ENCODE measurements around the gene CEBPA.
"Not testable (repeated sequence)": the region's sequence is repeated elsewhere in the genome, so short reads cannot be mapped to it uniquely, and the experiment has no call there.

CEBPA gene

GRCh38 chr19:33335446-33335845 is 33.1 kb upstream of the CEBPA start:
- ATAC-seq (replicated peaks) (no peak), DNase-seq (no peak)
- Mint-ChIP-seq H3K27ac (no peak overlapping the region), H3K9me3 (no peaks in the 10 kb centered on the region), H3K4me3 (no peak overlapping the region), H3K36me3 (no peaks in the 10 kb centered on the region), H3K27me3 (peaks cover 6% of the 10 kb centered on the region in 2 donors), H3K4me1 (peaks cover 6 to 12% of the 10 kb centered on the region in 2 donors)

- Mint-ChIP-seq H3K36me3 (no peaks in the 10 kb centered on the region), H3K4me3 (no peak overlapping the region), H3K27ac (no peak overlapping the region), H3K4me1 (peaks cover 6 to 12% of the 10 kb centered on the region in 2 donors), H3K27me3 (peaks cover 7 to 12% of the 10 kb centered on the region in 2 donors), H3K9me3 (no peaks in the 10 kb centered on the region)
- ATAC-seq (replicated peaks) (no peak), DNase-seq (no peak)
Measured at GRCh38 chr19:33334271-33334670, 31.9 kb upstream of the CEBPA start.

- no peak for ATAC-seq (replicated peaks)
- H3K4me1 Mint-ChIP-seq: peaks cover 6 to 12% of the 10 kb centered on the region in 2 donors
- no peak overlapping the region for H3K27ac Mint-ChIP-seq
- H3K36me3 Mint-ChIP-seq: no peaks in the 10 kb centered on the region
- H3K4me3 Mint-ChIP-seq: no peak overlapping the region
- no peak for DNase-seq
- peaks cover 11 to 17% of the 10 kb centered on the region in 2 donors for H3K27me3 Mint-ChIP-seq
- no peaks in the 10 kb centered on the region for H3K9me3 Mint-ChIP-seq
Measured at GRCh38 chr19:33333642-33334041, 31.3 kb upstream of the CEBPA start.

DNA sequence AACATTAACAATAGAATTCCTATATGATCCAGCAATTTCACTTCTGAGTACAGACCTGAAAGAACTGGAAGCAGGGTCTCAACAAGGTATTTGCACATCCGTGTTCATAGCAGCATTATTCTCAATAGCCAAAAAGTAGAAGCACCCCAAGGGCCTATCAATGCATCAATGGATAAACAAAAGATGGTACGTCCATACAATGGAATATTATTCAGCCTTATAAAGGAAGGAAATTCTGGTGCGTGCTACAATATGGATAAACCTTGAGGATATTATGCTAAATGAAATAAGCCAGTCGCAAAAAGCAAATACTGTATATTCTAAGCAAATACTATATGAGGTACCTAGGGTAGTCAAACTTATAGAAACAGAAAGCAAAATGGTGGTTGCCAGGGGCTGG is 30.8 kb upstream of the CEBPA start:
- peaks cover 6 to 12% of the 10 kb centered on the region in 2 donors for H3K4me1 Mint-ChIP-seq
- ATAC-seq (replicated peaks) (no peak), DNase-seq (no peak)
- no peaks in the 10 kb centered on the region for H3K9me3 Mint-ChIP-seq
- no peak overlapping the region for H3K4me3 Mint-ChIP-seq
- no peak overlapping the region for H3K27ac Mint-ChIP-seq
- H3K36me3 Mint-ChIP-seq: peaks cover 0 to 2% of the 10 kb centered on the region in 2 donors
- H3K27me3 Mint-ChIP-seq: peaks cover 16 to 20% of the 10 kb centered on the region in 2 donors

DNA sequence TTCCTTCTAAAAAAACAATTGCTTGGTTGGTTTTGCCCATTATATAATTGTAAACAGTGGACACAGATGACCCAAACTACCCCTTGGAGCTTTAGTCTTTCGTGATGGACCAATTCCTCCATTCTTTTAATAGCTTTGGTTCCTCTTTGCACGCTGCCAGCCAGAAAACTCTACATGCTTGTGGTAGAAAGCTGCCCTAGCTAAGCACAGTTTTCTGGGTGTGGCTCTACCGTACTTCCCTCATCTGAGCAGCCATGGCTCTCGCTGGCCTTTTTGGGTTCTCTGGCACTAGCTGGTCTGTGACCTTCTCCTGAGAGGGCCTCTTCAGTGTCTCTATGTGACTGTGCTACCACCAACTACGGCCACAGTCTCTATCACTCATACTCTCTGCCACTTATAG is 29.9 kb upstream of the CEBPA start:
- Mint-ChIP-seq H3K4me1 (peaks cover 6 to 12% of the 10 kb centered on the region in 2 donors), H3K27ac (no peak overlapping the region), H3K27me3 (peaks cover 10 to 16% of the 10 kb centered on the region in 2 donors), H3K4me3 (no peak overlapping the region), H3K36me3 (peaks cover 0 to 2% of the 10 kb centered on the region in 2 donors), H3K9me3 (no peaks in the 10 kb centered on the region)
- ATAC-seq (replicated peaks) (peak; percentile 80 to 84), DNase-seq (peak; percentile 13)

DNA sequence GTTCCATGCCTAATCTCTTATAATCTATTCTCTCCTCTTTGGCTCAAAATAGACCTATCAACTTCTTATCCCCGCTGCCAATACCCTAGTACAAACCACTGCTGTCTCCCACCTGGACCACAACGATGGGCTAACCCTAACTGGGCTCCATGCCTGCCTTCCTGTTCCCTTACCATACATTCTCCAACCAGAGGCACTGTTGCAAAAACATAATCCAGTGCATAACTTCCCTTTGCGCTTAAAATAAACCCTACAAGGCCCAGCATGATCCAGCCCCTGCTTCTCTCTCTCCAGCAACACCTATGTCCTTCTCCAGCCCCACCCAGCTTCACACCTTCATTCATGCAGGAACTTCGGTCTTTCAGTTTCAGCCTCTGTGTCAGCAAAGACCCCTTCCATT is 27.4 kb upstream of the CEBPA start:
- Mint-ChIP-seq H3K27me3 (peaks cover 10 to 16% of the 10 kb centered on the region in 2 donors), H3K36me3 (peaks cover 0 to 2% of the 10 kb centered on the region in 2 donors), H3K27ac (no peak overlapping the region), H3K4me3 (no peak overlapping the region), H3K4me1 (peaks cover 6 to 12% of the 10 kb centered on the region in 2 donors), H3K9me3 (no peaks in the 10 kb centered on the region)
- ATAC-seq (replicated peaks): no peak
- DNase-seq: no peak

- Mint-ChIP-seq H3K27ac (no peak overlapping the region), H3K36me3 (peaks cover 0 to 2% of the 10 kb centered on the region in 2 donors)
- no peak for DNase-seq
Measured at GRCh38 chr19:33329060-33329459, 26.7 kb upstream of the CEBPA start.

GRCh38 chr19:33325920-33326319 is 23.6 kb upstream of the CEBPA start:
- H3K27ac Mint-ChIP-seq: no peak overlapping the region
- H3K27me3 Mint-ChIP-seq: peaks cover 10 to 19% of the 10 kb centered on the region in 2 donors
- H3K4me1 Mint-ChIP-seq: no peaks in the 10 kb centered on the region
- peaks cover 2 to 12% of the 10 kb centered on the region in 2 donors for H3K9me3 Mint-ChIP-seq
- no peak overlapping the region for H3K4me3 Mint-ChIP-seq
- ATAC-seq (replicated peaks): no peak
- peaks cover 0 to 2% of the 10 kb centered on the region in 2 donors for H3K36me3 Mint-ChIP-seq
- DNase-seq: no peak

More at GRCh38 chr19:33329060-33329459, 26.7 kb upstream of the CEBPA start:
- no peak for ATAC-seq (replicated peaks)
- Mint-ChIP-seq H3K4me3 (no peak overlapping the region), H3K4me1 (peaks cover 6 to 12% of the 10 kb centered on the region in 2 donors), H3K27me3 (peaks cover 10 to 16% of the 10 kb centered on the region in 2 donors), H3K9me3 (no peaks in the 10 kb centered on the region)

GRCh38 chr19:33324628-33325027 is 22.3 kb upstream of the CEBPA start:
- H3K27ac Mint-ChIP-seq: no peak overlapping the region
- H3K27me3 Mint-ChIP-seq: peaks cover 15 to 23% of the 10 kb centered on the region in 2 donors
- no peak for ATAC-seq (replicated peaks)
- no peaks in the 10 kb centered on the region for H3K4me1 Mint-ChIP-seq
- peaks cover 6 to 20% of the 10 kb centered on the region in 2 donors for H3K9me3 Mint-ChIP-seq
- no peak for DNase-seq
- H3K4me3 Mint-ChIP-seq: no peak overlapping the region
- peaks cover 2 to 5% of the 10 kb centered on the region in 2 donors for H3K36me3 Mint-ChIP-seq

DNA sequence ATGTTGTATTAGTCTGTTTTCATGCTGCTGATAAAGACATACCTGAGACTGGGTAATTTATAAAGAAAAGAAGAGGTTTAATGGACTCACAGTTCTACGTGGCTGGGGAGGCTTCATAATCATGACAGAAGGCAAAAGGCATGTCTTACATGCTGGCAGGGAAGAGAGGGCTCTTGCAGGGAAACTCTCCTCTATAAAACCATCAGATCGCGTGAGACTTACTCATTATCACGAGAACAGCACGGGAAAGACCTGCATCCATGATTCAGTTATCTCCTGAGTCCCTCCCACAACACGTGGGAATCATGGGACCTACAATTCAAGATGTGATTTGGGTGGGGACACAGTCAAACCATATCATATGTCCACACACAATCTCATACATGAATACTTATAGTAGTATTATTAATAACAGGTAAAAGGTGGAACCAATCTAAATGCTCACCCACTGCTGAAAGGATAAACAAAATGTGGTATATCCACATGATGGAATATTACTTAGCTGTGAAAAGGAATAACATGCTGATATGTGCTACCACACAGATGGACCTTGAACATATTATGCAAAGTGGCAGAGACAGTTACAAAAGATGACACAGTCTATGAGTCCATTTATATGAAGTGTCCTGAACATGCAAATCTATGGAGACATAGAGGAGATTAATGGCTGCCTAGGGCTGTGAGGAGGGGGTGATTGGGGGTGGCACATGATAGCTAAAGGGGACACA is 20.9 kb upstream of the CEBPA start:
- DNase-seq (no peak), ATAC-seq (replicated peaks) (no peak)
- Mint-ChIP-seq H3K27me3 (peaks cover 6 to 11% of the 10 kb centered on the region in 2 donors), H3K9me3 (peaks cover 6 to 20% of the 10 kb centered on the region in 2 donors), H3K36me3 (peaks cover 0 to 5% of the 10 kb centered on the region in 2 donors), H3K4me1 (no peaks in the 10 kb centered on the region), H3K27ac (no peak overlapping the region), H3K4me3 (no peak overlapping the region)

- ATAC-seq (replicated peaks) (no peak), DNase-seq (no peak)
- Mint-ChIP-seq H3K36me3 (peaks cover 0 to 5% of the 10 kb centered on the region in 2 donors), H3K27me3 (peaks cover 17 to 23% of the 10 kb centered on the region in 2 donors), H3K4me3 (no peak overlapping the region), H3K4me1 (no peaks in the 10 kb centered on the region), H3K27ac (no peak overlapping the region), H3K9me3 (peaks cover 6 to 20% of the 10 kb centered on the region in 2 donors)
Measured at GRCh38 chr19:33320636-33321035, 18.3 kb upstream of the CEBPA start.

GRCh38 chr19:33317991-33318390 is 15.7 kb upstream of the CEBPA start:
- not testable (repeated sequence) for ATAC-seq (replicated peaks); H3K36me3 Mint-ChIP-seq; H3K4me3 Mint-ChIP-seq; DNase-seq; H3K27ac Mint-ChIP-seq; H3K4me1 Mint-ChIP-seq
- Mint-ChIP-seq H3K9me3 (peaks cover 6 to 20% of the 10 kb centered on the region in 2 donors), H3K27me3 (peaks cover 17 to 23% of the 10 kb centered on the region in 2 donors)

GRCh38 chr19:33317517-33317916 is 15.2 kb upstream of the CEBPA start:
- no peak overlapping the region for H3K27ac Mint-ChIP-seq
- ATAC-seq (replicated peaks) (no peak), DNase-seq (no peak)
- H3K9me3 Mint-ChIP-seq: peaks cover 6 to 20% of the 10 kb centered on the region in 2 donors
- no peaks in the 10 kb centered on the region for H3K4me1 Mint-ChIP-seq
- peaks cover 0 to 5% of the 10 kb centered on the region in 2 donors for H3K36me3 Mint-ChIP-seq
- H3K27me3 Mint-ChIP-seq: peaks cover 17 to 26% of the 10 kb centered on the region in 2 donors
- no peak overlapping the region for H3K4me3 Mint-ChIP-seq

DNA sequence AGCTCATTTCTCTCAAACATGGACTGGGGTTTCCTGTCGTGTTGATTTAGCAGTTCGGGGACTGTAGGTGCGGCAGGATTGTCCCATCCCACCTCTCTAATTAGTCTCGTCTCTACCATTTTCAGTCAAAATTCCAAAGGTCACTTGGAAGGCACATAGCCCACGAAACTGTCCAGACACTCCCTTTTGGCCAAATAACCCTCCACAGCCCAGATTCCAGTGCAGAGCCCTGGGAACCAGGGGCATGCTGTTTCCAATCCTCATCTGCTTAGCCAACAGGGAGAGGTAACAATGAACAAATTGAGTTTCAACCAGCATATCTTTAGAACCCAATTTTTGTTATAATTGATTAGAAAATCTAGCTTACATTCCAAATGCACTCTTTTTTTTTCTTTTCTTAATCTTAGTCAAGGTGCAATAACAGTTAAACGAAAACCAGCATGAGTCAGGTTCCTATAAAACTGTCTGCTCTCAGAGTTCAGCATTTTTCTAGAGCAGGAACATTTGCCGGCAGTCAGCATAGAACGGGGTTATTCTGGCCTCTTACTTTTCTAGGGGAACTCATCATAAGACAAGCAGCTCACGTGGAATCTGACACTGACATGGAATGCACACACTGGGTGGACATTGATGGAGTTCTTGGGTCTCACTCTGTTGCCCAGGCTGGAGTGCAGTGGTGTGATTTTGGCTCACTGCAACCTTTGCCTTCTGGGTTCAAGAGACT is 14.4 kb upstream of the CEBPA start:
- peaks cover 6 to 14% of the 10 kb centered on the region in 2 donors for H3K9me3 Mint-ChIP-seq
- ATAC-seq (replicated peaks): no peak
- peaks cover 1 to 5% of the 10 kb centered on the region in 2 donors for H3K36me3 Mint-ChIP-seq
- H3K27me3 Mint-ChIP-seq: peaks cover 21 to 26% of the 10 kb centered on the region in 2 donors
- no peak overlapping the region for H3K27ac Mint-ChIP-seq
- no peaks in the 10 kb centered on the region for H3K4me1 Mint-ChIP-seq
- DNase-seq: no peak
- no peak overlapping the region for H3K4me3 Mint-ChIP-seq
